AG09319 (cell line): ENCODE measurements around the gene PROCA1.

Source experiments
- DNase-seq: peaks from one replicate; pipeline ENCODE4 v3.0.0-alpha.2; 2010; ENCODE audit warnings: low read depth; ENCODE audit errors: extremely low read depth
- CTCF ChIP-seq: IDR thresholded peaks from 2 replicates; pipeline ENCODE4 v1.5.1; 2011; ENCODE audit warnings: low read depth, mild to moderate bottlenecking, inconsistent platforms, low read length, moderate library complexity

The PROCA1 gene

GRCh38 chr17:28735242-28735722, 23.6 kb upstream of the PROCA1 start:
- TF ChIP-seq CTCF = no peak
- DNase-seq = no peak

- DNase-seq = no peak
- no peak for TF ChIP-seq CTCF
Observed at GRCh38 chr17:28734712-28735241, 23.1 kb upstream of the PROCA1 start.

- no peak for DNase-seq
- no peak for TF ChIP-seq CTCF
Observed at GRCh38 chr17:28733346-28733745, 21.7 kb upstream of the PROCA1 start.

GRCh38 chr17:28729950-28730330, 18.3 kb upstream of the PROCA1 start:
- DNase-seq = no peak
- TF ChIP-seq CTCF = no peak

GRCh38 chr17:28728364-28729200, 16.9 kb upstream of the PROCA1 start, which contains the start of gene NEK8:
NEK8 (plus strand) TSS chr17:28728788; CDS start chr17:28728814, 26 bp downstream.
- TF ChIP-seq CTCF = no peak; the same call in 1 of the 2 replicates
- peak; percentile 75 for DNase-seq

- peak; percentile 98 for TF ChIP-seq CTCF
- DNase-seq = peak; percentile 85
Observed at GRCh38 chr17:28726627-28727491, 15.2 kb upstream of the PROCA1 start.

- no peak for TF ChIP-seq CTCF
- DNase-seq = no peak
Observed at GRCh38 chr17:28726226-28726626, 14.5 kb upstream of the PROCA1 start, which contains the start of gene TLCD1. TLCD1 (minus strand) TSS chr17:28726233; CDS start chr17:28726097, 136 bp downstream.
